Measurements from ENCODE around the gene EPB41L1.

EPB41L1 gene

GRCh38 chr20:36109251-36109947 lies 45.1 kb upstream of the EPB41L1 start:
- intact Hi-C loops (cut with DNase I; ENCODE audit: low total_unique reads) = no loop called here
- DNase-seq = no peak
- H3K4me1 ChIP-seq = peaks cover 0 to 10% (median 0%) of the 10 kb centered on the region in 4 donors
- H3K4me3 ChIP-seq = no peak overlapping the region
- H3K27ac ChIP-seq = no peak overlapping the region
- H3K9me3 ChIP-seq = no peaks in the 10 kb centered on the region
- TF ChIP-seq, protein P1, sequence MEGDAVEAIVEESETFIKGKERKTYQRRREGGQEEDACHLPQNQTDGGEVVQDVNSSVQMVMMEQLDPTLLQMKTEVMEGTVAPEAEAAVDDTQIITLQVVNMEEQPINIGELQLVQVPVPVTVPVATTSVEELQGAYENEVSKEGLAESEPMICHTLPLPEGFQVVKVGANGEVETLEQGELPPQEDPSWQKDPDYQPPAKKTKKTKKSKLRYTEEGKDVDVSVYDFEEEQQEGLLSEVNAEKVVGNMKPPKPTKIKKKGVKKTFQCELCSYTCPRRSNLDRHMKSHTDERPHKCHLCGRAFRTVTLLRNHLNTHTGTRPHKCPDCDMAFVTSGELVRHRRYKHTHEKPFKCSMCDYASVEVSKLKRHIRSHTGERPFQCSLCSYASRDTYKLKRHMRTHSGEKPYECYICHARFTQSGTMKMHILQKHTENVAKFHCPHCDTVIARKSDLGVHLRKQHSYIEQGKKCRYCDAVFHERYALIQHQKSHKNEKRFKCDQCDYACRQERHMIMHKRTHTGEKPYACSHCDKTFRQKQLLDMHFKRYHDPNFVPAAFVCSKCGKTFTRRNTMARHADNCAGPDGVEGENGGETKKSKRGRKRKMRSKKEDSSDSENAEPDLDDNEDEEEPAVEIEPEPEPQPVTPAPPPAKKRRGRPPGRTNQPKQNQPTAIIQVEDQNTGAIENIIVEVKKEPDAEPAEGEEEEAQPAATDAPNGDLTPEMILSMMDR (IDR thresholded peaks at IDR 0.05) = no peak
- H3K36me3 ChIP-seq = no peaks in the 10 kb centered on the region
- H3K27me3 ChIP-seq = no peaks in the 10 kb centered on the region

- Histone ChIP-seq H3K4me3 (no peak overlapping the region), H3K27me3 (no peaks in the 10 kb centered on the region), H3K27ac (no peak overlapping the region), H3K4me1 (peaks cover 0 to 7% (median 0%) of the 10 kb centered on the region in 4 donors), H3K9me3 (no peaks in the 10 kb centered on the region), H3K36me3 (no peaks in the 10 kb centered on the region)
- intact Hi-C loops (cut with DNase I; ENCODE audit: low total_unique reads) = no loop called here
- TF ChIP-seq, protein P1 (IDR thresholded peaks at IDR 0.05) = no peak
- DNase-seq = no peak
Observed at GRCh38 chr20:36110994-36111393, 43.5 kb upstream of the EPB41L1 start.

DNA sequence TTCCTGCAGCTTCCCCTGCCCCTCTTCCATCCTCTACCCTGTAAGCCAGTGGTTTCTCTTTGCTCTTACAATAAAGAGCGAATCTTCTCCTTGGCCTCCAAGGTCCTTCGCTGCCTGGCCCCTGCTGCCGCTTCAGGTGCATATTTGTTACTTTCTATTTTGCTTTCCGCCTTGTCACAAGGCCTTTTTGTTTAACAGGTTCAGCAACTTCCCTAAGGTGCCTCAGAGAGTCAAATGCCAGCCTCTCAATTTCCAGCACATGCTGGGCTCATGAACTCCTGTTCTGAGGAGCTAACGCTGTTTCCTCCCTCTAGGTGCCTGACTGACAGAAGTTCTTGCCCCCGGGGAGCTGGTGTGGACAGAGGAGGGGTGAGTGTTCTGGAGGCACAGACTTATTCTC lies 42.4 kb upstream of the EPB41L1 start:
- no peaks in the 10 kb centered on the region for H3K36me3 ChIP-seq
- H3K27ac ChIP-seq = no peak overlapping the region
- DNase-seq = no peak
- intact Hi-C loops (cut with DNase I; ENCODE audit: low total_unique reads) = no loop called here
- TF ChIP-seq, protein P1 (IDR thresholded peaks at IDR 0.05) = no peak
- no peaks in the 10 kb centered on the region for H3K9me3 ChIP-seq
- H3K27me3 ChIP-seq = no peaks in the 10 kb centered on the region
- peaks cover 0 to 6% (median 0%) of the 10 kb centered on the region in 4 donors for H3K4me1 ChIP-seq
- no peak overlapping the region for H3K4me3 ChIP-seq

DNA sequence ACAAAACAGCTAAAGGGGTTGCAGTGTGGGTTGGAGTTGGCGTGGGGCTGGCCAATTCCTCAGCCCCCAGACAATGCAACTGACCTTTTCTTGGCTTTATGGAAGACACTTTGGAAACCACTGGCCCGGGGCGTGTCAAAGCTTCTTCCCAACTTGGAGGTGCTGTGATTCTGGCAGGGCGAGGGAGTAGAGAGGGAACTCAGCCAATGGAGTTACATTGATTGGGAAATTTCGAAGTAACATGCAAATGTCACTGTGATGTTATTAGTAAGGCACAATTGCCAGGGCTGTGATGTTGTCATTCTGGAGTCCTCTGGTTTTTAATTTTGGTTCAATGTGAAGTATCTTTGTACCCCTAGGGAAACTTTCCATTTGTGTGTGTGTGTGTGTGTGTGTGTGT lies 41.5 kb upstream of the EPB41L1 start:
- H3K36me3 ChIP-seq = no peaks in the 10 kb centered on the region
- H3K4me3 ChIP-seq = no peak overlapping the region
- H3K4me1 ChIP-seq = peaks cover 0 to 6% (median 0%) of the 10 kb centered on the region in 4 donors
- no peak overlapping the region for H3K27ac ChIP-seq
- no peak for DNase-seq
- H3K9me3 ChIP-seq = no peaks in the 10 kb centered on the region
- intact Hi-C loops (cut with DNase I; ENCODE audit: low total_unique reads) = no loop called here
- H3K27me3 ChIP-seq = no peaks in the 10 kb centered on the region
- TF ChIP-seq, protein P1 (IDR thresholded peaks at IDR 0.05) = no peak

GRCh38 chr20:36113566-36114250 lies 40.8 kb upstream of the EPB41L1 start:
- TF ChIP-seq, protein P1 (IDR thresholded peaks at IDR 0.05) = no peak
- no peaks in the 10 kb centered on the region for H3K36me3 ChIP-seq
- intact Hi-C loops (cut with DNase I; ENCODE audit: low total_unique reads) = no loop called here
- H3K4me3 ChIP-seq = no peak overlapping the region
- no peak for DNase-seq
- H3K27ac ChIP-seq = no peak overlapping the region
- H3K4me1 ChIP-seq = peaks cover 0 to 6% (median 0%) of the 10 kb centered on the region in 4 donors
- H3K27me3 ChIP-seq = no peaks in the 10 kb centered on the region
- no peaks in the 10 kb centered on the region for H3K9me3 ChIP-seq
